MM.1S (cell line): ENCODE results near the gene ATXN2L.
A peak's percentile ranks its signal among the peaks of the same experiment; 100 is the strongest.

Source experiments
- DNase-seq: peaks from one replicate; pipeline ENCODE4 v3.0.0-alpha.2; 2015
- H2AFZ ChIP-seq: fragments of 300-600 bp; sonication (generic); 2 replicates; pipeline ENCODE4 v1.6.0; 2016; ENCODE audit warnings: antibody characterized with exemption, low read length
- H3F3A ChIP-seq: fragments of 300-600 bp; sonication (generic); 2 replicates; pipeline ENCODE4 v1.6.1; 2016; ENCODE audit warnings: mild to moderate bottlenecking, antibody characterized with exemption, low read length, moderate library complexity, mixed read lengths; ENCODE audit not compliant: insufficient read depth
- H3K27ac ChIP-seq: fragments of 300-600 bp; sonication (generic); 2 replicates; pipeline ENCODE4 v1.5.1; 2016; ENCODE audit warnings: mild to moderate bottlenecking, low read length
- H3K27me3 ChIP-seq: fragments of 300-600 bp; sonication (generic); replicated peaks from 2 replicates; pipeline ENCODE4 v1.6.0; 2016; ENCODE audit warnings: low read length; ENCODE audit not compliant: insufficient read depth
- H3K36me3 ChIP-seq: fragments of 300-600 bp; sonication (generic); replicated peaks from 2 replicates; pipeline ENCODE4 v1.6.1; 2016; ENCODE audit warnings: mild to moderate bottlenecking, low read length, mixed read lengths; ENCODE audit not compliant: insufficient read depth
- H3K4me1 ChIP-seq: fragments of 300-600 bp; sonication (generic); 2 replicates; pipeline ENCODE4 v1.6.1; 2016; ENCODE audit warnings: low read length, mixed read lengths
- H3K4me2 ChIP-seq: fragments of 300-600 bp; sonication (generic); 2 replicates; pipeline ENCODE4 v1.6.0; 2016; ENCODE audit warnings: low read depth, low read length
- H3K4me3 ChIP-seq: fragments of 300-600 bp; sonication (generic); 2 replicates; pipeline ENCODE4 v1.5.1; 2016; ENCODE audit warnings: low read length, mixed read lengths
- H3K79me2 ChIP-seq: fragments of 300-600 bp; sonication (generic); 2 replicates; pipeline ENCODE4 v1.6.1; 2016; ENCODE audit warnings: mixed run types, low read length, mixed read lengths
- H3K9ac ChIP-seq: fragments of 300-600 bp; sonication (generic); 2 replicates; pipeline ENCODE4 v1.6.1; 2016; ENCODE audit warnings: low read length, mixed read lengths
- H3K9me2 ChIP-seq: fragments of 300-600 bp; sonication (generic); replicated peaks from 2 replicates; pipeline ENCODE4 v1.6.1; 2016; ENCODE audit warnings: mild to moderate bottlenecking, low read length, mixed read lengths; ENCODE audit not compliant: insufficient read depth
- H3K9me3 ChIP-seq: fragments of 300-600 bp; sonication (generic); replicated peaks from 2 replicates; pipeline ENCODE4 v1.6.1; 2016; ENCODE audit warnings: mild to moderate bottlenecking, low read length, mixed read lengths; ENCODE audit not compliant: insufficient read depth
- H4K20me1 ChIP-seq: fragments of 300-600 bp; sonication (generic); 2 replicates; pipeline ENCODE4 v1.6.1; 2016; ENCODE audit warnings: mild to moderate bottlenecking, low read length, moderate library complexity, mixed read lengths; ENCODE audit not compliant: insufficient read depth
- CTCF ChIP-seq: fragments of 300-600 bp; sonication (generic); IDR thresholded peaks from 2 replicates; pipeline ENCODE4 v1.5.1; 2016; ENCODE audit warnings: antibody characterized with exemption, low read length, mixed read lengths
- EZH2 ChIP-seq: fragments of 300-600 bp; sonication (generic); optimal IDR thresholded peaks from 2 replicates; pipeline ENCODE3; 2017; ENCODE audit warnings: low read depth, mild to moderate bottlenecking, antibody characterized with exemption, low read length, mixed read lengths
- EZH2phosphoT487 ChIP-seq: fragments of 300-600 bp; sonication (generic); IDR thresholded peaks from 2 replicates; pipeline ENCODE4 v1.6.1; 2018; ENCODE audit warnings: antibody characterized with exemption, low read length

ATXN2L gene

GRCh38 chr16:28877655-28878000, 54.8 kb downstream of the ATXN2L start:
- DNase-seq = no peak
- no peaks in the 10 kb centered on the region for H3K9me3 ChIP-seq
- no peaks in the 10 kb centered on the region for H3K9me2 ChIP-seq
- no peaks in the 10 kb centered on the region for H3K36me3 ChIP-seq
- no peak overlapping the region for H3K4me3 ChIP-seq
- H3K27me3 ChIP-seq = no peaks in the 10 kb centered on the region
- H4K20me1 ChIP-seq = no peaks in the 10 kb centered on the region
- H3K27ac ChIP-seq = no peak overlapping the region
- no peaks in the 10 kb centered on the region for H3K79me2 ChIP-seq
- no peak overlapping the region for H2AFZ ChIP-seq
- H3K4me2 ChIP-seq = no peak overlapping the region
- H3K4me1 ChIP-seq = peaks cover 6% of the 10 kb centered on the region; the same call in 1 of the 2 replicates
- no peaks in the 10 kb centered on the region for H3F3A ChIP-seq
- TF ChIP-seq CTCF = no peak
- no peak for TF ChIP-seq EZH2phosphoT487
- no peak for TF ChIP-seq EZH2
- H3K9ac ChIP-seq = no peak overlapping the region

GRCh38 chr16:28878083-28878926, 55.5 kb downstream of the ATXN2L start, which contains the start of gene ATP2A1:
ATP2A1 (plus strand) TSS chr16:28878488; CDS start chr16:28878672, 184 bp downstream.
- Histone ChIP-seq H3K27me3 (no peaks in the 10 kb centered on the region), H3K9ac (peak within 1 kb of the TSS; percentile 68; the same call in 1 of the 2 replicates), H3K9me2 (no peaks in the 10 kb centered on the region), H3K36me3 (no peaks in the 10 kb centered on the region), H3K4me1 (peaks cover 6% of the 10 kb centered on the region; the same call in 1 of the 2 replicates), H3K9me3 (no peaks in the 10 kb centered on the region), H4K20me1 (no peaks in the 10 kb centered on the region), H3K27ac (no peak within 1 kb of the TSS), H3K4me2 (peak within 1 kb of the TSS; percentile 95), H3F3A (no peaks in the 10 kb centered on the region), H3K79me2 (no peaks in the 10 kb centered on the region), H2AFZ (peak within 1 kb of the TSS; percentile 99), H3K4me3 (peak within 1 kb of the TSS; percentile 87)
- no peak for DNase-seq
- TF ChIP-seq EZH2phosphoT487 (no peak), EZH2 (no peak), CTCF (no peak)

- Histone ChIP-seq H3K27ac (no peak overlapping the region), H3F3A (no peaks in the 10 kb centered on the region), H3K79me2 (no peaks in the 10 kb centered on the region), H4K20me1 (no peaks in the 10 kb centered on the region), H3K9me2 (no peaks in the 10 kb centered on the region), H3K27me3 (no peaks in the 10 kb centered on the region), H3K4me3 (peak overlapping the region; percentile 87), H3K9me3 (no peaks in the 10 kb centered on the region), H3K36me3 (no peaks in the 10 kb centered on the region), H3K4me1 (peaks cover 6% of the 10 kb centered on the region; the same call in 1 of the 2 replicates), H3K9ac (peak overlapping the region; percentile 68; the same call in 1 of the 2 replicates), H3K4me2 (peak overlapping the region; percentile 95), H2AFZ (peak overlapping the region; percentile 99)
- DNase-seq = no peak
- TF ChIP-seq EZH2phosphoT487 = no peak
These were observed 56.6 kb downstream of the ATXN2L start for GRCh38 chr16:28879261-28879840.
